HG03469 (cell line): ENCODE results near the gene PPP2R2C.

ENCODE experiments used
- ATAC-seq: cut with Tn5 transposase; IDR thresholded peaks from one replicate; pipeline ENCODE4 v1.9.1; 2021; ENCODE audit warnings: mild to moderate bottlenecking, moderate library complexity, moderate number of reproducible peaks; ENCODE audit not compliant: unreplicated experiment

The PPP2R2C gene

DNA sequence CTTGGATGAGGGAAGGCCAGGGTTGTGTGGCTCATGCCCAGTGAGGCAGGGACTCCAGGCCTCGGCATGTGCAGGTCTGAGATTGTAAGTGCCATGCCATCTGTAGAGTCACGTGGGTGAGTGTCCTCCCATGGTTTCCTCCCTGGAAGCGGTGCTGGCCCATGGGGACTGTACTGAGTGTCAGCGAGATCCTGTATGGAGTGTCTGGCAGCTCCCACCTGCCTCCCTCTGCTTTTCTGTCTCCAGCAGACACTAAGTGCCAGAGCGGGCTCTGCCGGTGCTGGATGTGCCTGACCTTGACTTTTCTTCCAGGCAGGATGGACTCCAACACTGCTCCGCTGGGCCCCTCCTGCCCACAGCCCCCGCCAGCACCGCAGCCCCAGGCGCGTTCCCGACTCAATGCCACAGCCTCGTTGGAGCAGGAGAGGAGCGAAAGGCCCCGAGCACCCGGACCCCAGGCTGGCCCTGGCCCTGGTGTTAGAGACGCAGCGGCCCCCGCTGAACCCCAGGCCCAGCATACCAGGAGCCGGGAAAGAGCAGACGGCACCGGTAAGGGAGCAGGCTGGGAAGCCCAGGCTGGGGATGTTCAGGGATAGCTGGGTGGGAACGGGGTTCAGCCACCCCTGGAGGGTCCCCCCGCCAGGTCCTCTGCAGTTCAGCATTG is 195.1 kb downstream of the PPP2R2C start:
- no peak for ATAC-seq

DNA sequence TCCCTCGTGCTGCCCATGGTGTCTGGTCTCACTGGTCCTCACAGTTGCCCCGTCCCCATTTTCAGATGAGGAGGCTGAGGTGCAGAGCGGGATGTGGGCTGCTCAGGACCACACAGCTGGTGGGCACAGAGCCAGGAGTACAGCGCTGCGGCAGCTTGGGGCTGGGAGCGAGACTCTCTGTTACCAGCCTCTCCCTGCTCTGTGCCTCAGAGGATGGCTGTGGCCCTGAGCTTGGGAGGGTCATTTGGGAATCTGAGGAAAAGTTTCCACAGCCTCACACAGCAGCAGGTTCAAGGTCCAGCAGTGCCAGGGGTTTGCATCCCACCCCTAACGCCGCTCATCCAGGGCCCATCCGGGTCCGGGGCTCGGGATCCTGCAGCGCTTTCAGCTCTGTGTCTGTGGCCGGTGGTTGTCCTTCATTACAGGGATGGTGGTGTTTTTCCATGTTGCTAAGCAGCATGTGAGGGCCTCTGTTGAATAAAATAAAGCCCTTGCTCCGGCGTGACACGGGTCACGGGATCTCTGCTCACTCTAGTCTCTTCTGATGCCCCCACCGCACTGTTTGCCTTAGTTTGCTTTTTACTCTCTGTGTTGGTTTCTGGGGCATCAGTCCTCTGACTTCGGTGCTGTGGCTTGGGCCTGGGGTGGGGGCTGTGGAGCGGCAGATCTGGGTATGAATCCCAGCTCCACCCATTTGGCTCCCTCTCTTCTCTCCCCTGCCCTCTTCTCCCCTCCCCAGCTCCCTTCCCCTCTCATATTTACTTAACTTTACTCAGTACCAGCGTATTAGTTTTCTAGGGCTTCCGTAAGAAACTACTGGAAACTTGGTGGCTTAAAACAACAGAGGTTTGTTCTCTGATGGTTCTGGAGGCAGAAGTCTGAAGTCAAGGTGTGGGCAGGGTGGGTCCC is 196.3 kb downstream of the PPP2R2C start:
- no peak for ATAC-seq

DNA sequence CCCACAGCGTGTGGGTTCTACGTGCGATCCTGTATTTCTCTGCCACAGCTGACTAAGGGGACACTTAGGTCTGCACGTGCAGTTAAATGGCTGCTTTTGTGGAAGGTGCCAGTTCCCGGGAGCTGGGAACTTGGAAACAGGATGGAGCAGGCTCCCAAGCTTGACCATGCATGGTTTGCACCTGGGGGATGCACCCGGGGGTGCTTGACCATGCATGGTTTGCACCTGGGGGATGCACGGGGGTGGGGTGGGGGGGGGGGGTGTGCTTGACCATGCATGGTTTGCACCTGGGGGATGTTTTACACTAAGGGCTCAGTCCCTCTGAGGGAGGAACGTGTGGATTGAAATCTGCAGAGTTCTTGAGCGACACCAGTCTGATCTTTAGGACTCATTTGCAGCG is 197.1 kb downstream of the PPP2R2C start:
- ATAC-seq, result no peak

DNA sequence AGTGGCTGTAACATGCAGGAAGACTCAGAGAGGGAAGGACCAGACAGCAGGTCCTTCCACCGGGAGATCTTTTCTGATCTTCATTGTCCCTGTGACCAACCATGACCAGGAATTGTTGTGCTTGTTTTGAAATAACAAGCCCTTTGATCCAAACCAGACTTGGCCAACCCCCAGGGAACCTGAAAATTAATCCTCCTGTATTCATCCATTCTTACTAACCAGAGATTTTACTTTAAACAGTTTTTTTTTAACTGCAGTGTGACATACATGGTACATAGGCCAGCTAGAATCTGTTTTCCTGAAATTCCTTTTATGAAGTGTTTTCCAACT is 198.8 kb downstream of the PPP2R2C start:
- no peak for ATAC-seq

DNA sequence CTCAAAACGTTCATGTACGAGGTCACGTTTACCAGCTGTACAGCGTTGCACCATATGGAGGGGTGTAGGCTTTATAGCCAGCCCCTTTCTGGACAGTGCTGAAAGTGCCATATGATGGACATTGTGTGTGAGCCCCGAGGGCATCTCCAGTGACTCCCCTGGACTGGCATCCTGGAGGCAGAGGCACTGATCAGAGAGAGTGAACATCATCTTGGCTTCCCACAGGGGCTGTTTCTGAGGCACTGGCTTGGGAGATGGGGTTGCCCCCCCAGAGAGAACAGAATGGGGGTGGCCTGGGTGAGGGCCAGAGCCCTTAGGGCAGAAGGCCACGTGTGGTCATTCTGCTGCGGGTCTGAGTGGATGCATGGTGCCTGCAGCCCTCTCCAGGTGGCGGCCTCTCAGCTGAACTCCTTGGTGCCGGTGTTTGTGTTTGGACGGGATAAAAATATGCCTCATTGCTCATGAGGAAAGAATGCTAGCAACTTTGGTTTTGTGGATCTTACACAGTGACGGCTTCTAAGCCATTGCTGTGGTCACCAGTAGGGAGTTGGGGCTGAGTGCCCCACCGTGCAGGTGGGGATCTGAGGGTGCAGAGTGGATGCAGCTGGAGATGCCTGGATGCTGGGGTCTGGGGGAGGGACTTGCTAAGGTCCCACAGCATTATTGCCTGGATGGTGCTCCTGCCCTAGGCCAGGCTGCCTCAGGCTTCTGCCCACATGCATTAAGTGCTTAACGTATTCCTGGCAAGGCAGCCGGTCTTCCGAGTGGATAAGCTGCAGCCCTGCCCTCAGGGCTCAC is 199.4 kb downstream of the PPP2R2C start:
- no peak for ATAC-seq

DNA sequence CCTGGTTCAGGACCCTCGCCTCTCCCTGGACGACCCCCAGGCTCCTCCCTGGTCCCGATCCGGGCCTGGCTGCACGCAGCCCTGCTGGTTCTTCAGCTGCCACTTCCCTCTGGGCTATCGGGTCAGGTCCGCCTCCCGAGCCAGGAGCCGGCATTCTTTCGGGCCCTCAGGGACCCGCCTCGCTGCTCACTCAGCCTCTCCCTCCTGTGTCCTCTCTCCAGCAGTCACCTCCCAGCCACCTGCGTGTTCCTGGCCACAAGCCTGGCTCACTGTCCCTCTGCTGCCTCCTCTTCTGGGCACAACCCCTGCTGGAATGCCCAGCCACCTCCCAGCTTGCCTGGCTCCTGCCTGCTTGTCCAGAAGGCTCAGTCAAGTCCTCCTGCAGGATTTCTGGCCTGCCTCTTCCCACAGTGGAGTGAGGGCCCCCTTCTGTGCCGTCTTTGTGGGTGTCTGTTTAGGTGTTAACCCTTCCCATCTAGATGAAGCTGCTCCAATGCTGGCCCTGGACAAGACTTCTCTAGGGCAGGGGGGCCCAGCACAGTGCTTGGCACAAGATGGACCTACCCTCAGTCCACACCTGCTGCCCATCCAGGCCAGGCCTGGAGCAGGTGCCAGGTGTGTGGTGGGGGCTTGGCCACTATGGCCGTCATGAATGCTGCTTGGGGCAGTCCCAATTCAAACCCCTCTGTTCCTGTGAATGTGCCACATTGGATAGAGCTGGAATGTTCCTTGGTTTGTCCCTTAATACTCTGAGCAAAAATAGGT is 200.5 kb downstream of the PPP2R2C start:
- no peak for ATAC-seq

DNA sequence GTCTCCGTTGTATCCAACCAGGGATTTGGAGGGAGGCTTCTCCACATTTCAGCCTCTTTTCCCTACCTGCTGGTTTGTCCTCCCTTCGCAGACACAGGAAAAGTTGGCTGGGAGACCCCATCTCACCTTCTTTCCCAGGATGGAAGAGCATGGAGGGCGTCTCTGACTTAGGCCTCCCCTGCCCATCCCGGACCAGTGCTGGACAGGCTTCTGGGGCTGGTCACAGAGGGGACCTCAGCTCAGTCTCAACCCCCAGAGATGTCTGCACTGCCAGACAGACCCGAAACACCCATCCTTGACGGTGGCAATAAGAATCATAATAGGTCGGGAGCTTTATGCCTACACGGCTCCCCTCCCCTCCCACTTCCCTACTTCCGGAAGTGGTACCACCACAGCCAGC is 201.2 kb downstream of the PPP2R2C start:
- ATAC-seq, result no peak

DNA sequence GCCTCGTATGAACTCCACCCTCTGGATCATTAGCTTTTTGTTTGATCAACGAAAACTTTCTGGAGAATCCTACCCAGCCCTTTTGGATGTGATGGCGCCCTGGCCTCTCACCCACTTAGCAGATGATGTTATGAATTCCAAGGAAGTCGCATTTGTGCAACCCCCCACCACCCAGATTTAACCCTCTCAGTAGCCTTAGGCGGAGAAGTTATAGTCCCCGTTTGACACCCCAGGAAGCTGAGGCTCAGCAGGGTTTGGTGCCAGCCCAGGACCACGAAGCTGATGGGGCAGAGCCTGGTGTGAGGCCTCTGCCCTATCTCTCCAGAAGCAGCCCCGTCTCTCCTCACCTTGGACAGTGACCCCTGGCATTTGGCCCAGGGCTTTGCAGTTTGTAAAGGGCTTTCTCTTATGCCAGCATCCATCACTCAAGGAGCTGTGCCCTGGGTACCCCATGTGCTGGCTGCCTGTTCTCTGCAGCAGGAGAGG is 201.7 kb downstream of the PPP2R2C start:
- no peak for ATAC-seq
